ENCODE measurements around the gene OR5C1. TPM values are rescaled to one million over a fixed set of nuclear protein-coding genes. Genes with fewer than 3 reads are reported as not detected.

The OR5C1 gene
- polyA plus RNA-seq, 1 donor (not counting 4 experiments of a cell fraction or from before 2014, with no cell fraction given) = not detected

- H3K36me3 ChIP-seq (ENCODE audit: control insufficient read depth in 2 of 2, extremely low read depth in 1 of 2, insufficient read depth in 2 of 2, low read length in 2 of 2) = no peaks in the 10 kb centered on the region
- dilution Hi-C loops (cut with MboI; ENCODE audit: extremely low pct_ligation_motif_present, low sequenced_read_pairs) = no loop called here
- H3K9me3 ChIP-seq (ENCODE audit: control insufficient read depth, low read depth, low read length) = no peaks in the 10 kb centered on the region
- no peak overlapping the region for H3K27ac ChIP-seq (ENCODE audit: control insufficient read depth, insufficient read depth, low read length)
- H4K20me1 ChIP-seq (ENCODE audit: control insufficient read depth, extremely low read depth, insufficient read depth, low read length) = no peaks in the 10 kb centered on the region
- TF ChIP-seq EZH2 (IDR thresholded peaks at IDR 0.05; ENCODE audit: low read length) = no peak
- no peak for TF ChIP-seq CTCF (optimal IDR thresholded peaks at IDR 0.05 in 1 of 3, IDR thresholded peaks at IDR 0.05 in 1 of 3, conservative IDR thresholded peaks at IDR 0.05 in 1 of 3; ENCODE audit: extremely low read depth in 1 of 3, insufficient read depth in 2 of 3, low read length in 3 of 3)
- H3K4me1 ChIP-seq (ENCODE audit: control insufficient read depth, extremely low read depth, insufficient read depth, low read length) = no peaks in the 10 kb centered on the region
- FAIRE-seq (no peak), DNase-seq (ENCODE audit: low read depth, low spot score) (no peak)
- no peak overlapping the region for H3K9ac ChIP-seq (ENCODE audit: control insufficient read depth, extremely low read depth, insufficient read depth, low read length)
- H2AFZ ChIP-seq (ENCODE audit: control insufficient read depth, low read length) = no peak overlapping the region
- H3K27me3 ChIP-seq (ENCODE audit: control insufficient read depth, extremely low read depth, insufficient read depth, low read length) = no peaks in the 10 kb centered on the region
- no peaks in the 10 kb centered on the region for H3K79me2 ChIP-seq (ENCODE audit: control insufficient read depth, insufficient read depth, low read length)
- H3K4me3 ChIP-seq (ENCODE audit: control insufficient read depth in 2 of 3, extremely low read depth in 1 of 3, insufficient read depth in 2 of 3, low read depth in 1 of 3, low read length in 3 of 3) = no peak overlapping the region
- no peaks in the 10 kb centered on the region for H3K9me1 ChIP-seq (ENCODE audit: control insufficient read depth, extremely low read depth, insufficient read depth, low read length)
- no peak overlapping the region for H3K4me2 ChIP-seq (ENCODE audit: control insufficient read depth, extremely low read depth, insufficient read depth, low read depth, low read length)
Measured at GRCh38 chr9:122777052-122777451, 11.7 kb upstream of the OR5C1 start.

DNA sequence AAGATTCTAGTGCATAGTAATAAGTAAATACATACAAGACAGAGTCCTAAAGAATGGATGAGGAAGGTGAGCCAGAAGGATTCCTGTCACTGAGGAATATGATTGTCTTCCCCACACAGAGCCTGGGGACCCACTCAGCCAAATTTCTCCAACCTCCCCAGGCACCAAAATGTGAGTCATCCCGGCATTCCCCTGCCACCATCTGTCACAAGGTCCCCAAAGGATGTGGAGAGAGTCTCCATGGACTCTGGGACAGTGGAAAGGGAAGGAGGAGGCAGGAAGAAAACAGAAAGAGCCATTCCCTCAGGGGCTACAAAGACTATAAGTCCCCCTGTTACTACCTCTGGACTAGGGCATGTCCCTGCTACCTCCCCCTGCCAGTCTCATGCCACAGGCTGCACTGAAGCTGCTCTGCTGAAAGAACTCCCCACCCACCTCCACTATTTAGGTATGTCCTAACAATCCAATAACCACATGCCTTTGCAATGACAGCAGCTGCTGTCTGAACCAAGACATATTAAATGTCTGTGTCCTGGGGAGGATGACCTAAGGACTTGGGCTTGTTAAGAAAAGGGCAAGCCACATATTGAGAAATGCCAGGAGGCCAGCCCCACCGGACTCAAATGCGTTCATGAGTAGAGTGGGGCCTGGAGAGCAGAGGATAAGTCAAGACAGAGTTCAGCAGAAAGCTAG is 10.7 kb upstream of the OR5C1 start:
- Histone ChIP-seq H3K4me2 (ENCODE audit: control insufficient read depth, extremely low read depth, insufficient read depth, low read depth, low read length) (no peak overlapping the region), H3K9me1 (ENCODE audit: control insufficient read depth, extremely low read depth, insufficient read depth, low read length) (no peaks in the 10 kb centered on the region), H3K4me1 (ENCODE audit: control insufficient read depth, extremely low read depth, insufficient read depth, low read length) (no peaks in the 10 kb centered on the region), H2AFZ (ENCODE audit: control insufficient read depth, low read length) (no peak overlapping the region), H4K20me1 (ENCODE audit: control insufficient read depth, extremely low read depth, insufficient read depth, low read length) (no peaks in the 10 kb centered on the region), H3K79me2 (ENCODE audit: control insufficient read depth, insufficient read depth, low read length) (no peaks in the 10 kb centered on the region), H3K27me3 (ENCODE audit: control insufficient read depth, extremely low read depth, insufficient read depth, low read length) (no peaks in the 10 kb centered on the region), H3K9me3 (ENCODE audit: control insufficient read depth, low read depth, low read length) (no peaks in the 10 kb centered on the region), H3K27ac (ENCODE audit: control insufficient read depth, insufficient read depth, low read length) (no peak overlapping the region), H3K36me3 (ENCODE audit: control insufficient read depth in 2 of 2, extremely low read depth in 1 of 2, insufficient read depth in 2 of 2, low read length in 2 of 2) (no peaks in the 10 kb centered on the region), H3K4me3 (ENCODE audit: control insufficient read depth in 2 of 3, extremely low read depth in 1 of 3, insufficient read depth in 2 of 3, low read depth in 1 of 3, low read length in 3 of 3) (no peak overlapping the region), H3K9ac (ENCODE audit: control insufficient read depth, extremely low read depth, insufficient read depth, low read length) (no peak overlapping the region)
- FAIRE-seq (no peak), DNase-seq (ENCODE audit: low read depth, low spot score) (no peak)
- TF ChIP-seq CTCF (optimal IDR thresholded peaks at IDR 0.05 in 1 of 3, IDR thresholded peaks at IDR 0.05 in 1 of 3, conservative IDR thresholded peaks at IDR 0.05 in 1 of 3; ENCODE audit: extremely low read depth in 1 of 3, insufficient read depth in 2 of 3, low read length in 3 of 3) (no peak), EZH2 (IDR thresholded peaks at IDR 0.05; ENCODE audit: low read length) (no peak)
- dilution Hi-C loops (cut with MboI; ENCODE audit: extremely low pct_ligation_motif_present, low sequenced_read_pairs) = no loop called here

Measured in keratinocyte (primary cell).